NB4 (cell line): ENCODE data around the gene MOCOS.

ENCODE experiments used
- TF ChIP-seq, protein P1 (sequence below): IDR thresholded peaks from 2 replicates; pipeline ENCODE4 v1.6.1; 2011; ENCODE audit warnings: low read depth, low read length
- TF ChIP-seq, protein P2 (sequence below): IDR thresholded peaks from one replicate; pipeline ENCODE4 v1.5.1; 2012; ENCODE audit warnings: low read depth, low read length

DNA sequence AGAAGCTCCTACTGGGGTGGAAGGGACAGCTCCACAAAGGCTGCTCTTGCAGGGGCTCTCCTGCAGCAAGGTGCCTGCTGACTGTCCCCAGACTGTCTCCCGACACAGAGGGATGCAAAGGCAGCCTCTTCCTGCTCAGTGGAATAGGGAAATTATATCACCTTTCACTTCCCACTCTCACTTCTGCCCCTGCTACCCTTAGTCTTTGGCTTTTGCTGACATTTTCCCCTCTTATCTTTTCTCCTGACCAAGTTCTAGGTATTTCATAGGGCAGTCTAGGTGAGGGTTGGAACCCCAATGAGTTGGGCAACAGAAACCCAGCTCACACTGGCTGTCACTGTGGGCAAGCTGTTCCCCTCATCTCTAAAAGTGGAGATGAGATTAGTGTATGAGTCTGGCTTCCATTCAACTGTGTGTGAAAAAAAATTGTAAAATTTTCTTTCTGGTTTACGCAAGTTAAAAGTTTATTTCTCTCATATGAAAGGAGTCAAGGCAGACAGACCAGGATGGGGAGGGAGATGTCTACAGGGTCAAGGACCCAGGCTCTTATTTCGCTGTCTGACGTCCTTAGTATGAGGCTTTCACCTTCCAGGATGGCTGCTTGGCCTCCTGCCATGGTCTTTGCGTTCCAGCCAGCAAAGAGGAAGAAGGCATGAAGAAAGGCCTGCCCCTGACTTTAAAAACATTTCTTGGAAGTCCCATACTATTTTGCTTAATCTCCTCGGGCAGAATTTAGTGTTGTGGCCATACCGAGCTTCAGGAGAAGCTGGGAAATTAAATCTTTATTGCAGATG lies 7.5 kb upstream of the MOCOS start:
- TF ChIP-seq, protein P1, sequence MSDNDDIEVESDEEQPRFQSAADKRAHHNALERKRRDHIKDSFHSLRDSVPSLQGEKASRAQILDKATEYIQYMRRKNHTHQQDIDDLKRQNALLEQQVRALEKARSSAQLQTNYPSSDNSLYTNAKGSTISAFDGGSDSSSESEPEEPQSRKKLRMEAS, result no peak
- TF ChIP-seq, protein P2, sequence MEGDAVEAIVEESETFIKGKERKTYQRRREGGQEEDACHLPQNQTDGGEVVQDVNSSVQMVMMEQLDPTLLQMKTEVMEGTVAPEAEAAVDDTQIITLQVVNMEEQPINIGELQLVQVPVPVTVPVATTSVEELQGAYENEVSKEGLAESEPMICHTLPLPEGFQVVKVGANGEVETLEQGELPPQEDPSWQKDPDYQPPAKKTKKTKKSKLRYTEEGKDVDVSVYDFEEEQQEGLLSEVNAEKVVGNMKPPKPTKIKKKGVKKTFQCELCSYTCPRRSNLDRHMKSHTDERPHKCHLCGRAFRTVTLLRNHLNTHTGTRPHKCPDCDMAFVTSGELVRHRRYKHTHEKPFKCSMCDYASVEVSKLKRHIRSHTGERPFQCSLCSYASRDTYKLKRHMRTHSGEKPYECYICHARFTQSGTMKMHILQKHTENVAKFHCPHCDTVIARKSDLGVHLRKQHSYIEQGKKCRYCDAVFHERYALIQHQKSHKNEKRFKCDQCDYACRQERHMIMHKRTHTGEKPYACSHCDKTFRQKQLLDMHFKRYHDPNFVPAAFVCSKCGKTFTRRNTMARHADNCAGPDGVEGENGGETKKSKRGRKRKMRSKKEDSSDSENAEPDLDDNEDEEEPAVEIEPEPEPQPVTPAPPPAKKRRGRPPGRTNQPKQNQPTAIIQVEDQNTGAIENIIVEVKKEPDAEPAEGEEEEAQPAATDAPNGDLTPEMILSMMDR, result no peak
